Stimulated activated CD8-positive, alpha-beta memory T cell treated with anti-CD3 and anti-CD28 coated beads, Interleukin-4, amount 100 ng/mL, for 48 hours (primary cell): Measurements from ENCODE around the gene OR51D1.

Experiments
- DNase-seq: peaks from one replicate; pipeline ENCODE4 v3.0.0-alpha.2; 2020

OR51D1 gene, protein sequence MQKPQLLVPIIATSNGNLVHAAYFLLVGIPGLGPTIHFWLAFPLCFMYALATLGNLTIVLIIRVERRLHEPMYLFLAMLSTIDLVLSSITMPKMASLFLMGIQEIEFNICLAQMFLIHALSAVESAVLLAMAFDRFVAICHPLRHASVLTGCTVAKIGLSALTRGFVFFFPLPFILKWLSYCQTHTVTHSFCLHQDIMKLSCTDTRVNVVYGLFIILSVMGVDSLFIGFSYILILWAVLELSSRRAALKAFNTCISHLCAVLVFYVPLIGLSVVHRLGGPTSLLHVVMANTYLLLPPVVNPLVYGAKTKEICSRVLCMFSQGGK

GRCh38 chr11:4636962-4637661, at the start of gene OR51D1:
TSS of gene OR51D1 (plus strand) at chr11:4637477. CDS start at chr11:4639791, 2,314 bp downstream.
- DNase-seq: peak; percentile 81

GRCh38 chr11:4589017-4589416, 48.3 kb upstream of the OR51D1 start:
- DNase-seq: no peak

DNA sequence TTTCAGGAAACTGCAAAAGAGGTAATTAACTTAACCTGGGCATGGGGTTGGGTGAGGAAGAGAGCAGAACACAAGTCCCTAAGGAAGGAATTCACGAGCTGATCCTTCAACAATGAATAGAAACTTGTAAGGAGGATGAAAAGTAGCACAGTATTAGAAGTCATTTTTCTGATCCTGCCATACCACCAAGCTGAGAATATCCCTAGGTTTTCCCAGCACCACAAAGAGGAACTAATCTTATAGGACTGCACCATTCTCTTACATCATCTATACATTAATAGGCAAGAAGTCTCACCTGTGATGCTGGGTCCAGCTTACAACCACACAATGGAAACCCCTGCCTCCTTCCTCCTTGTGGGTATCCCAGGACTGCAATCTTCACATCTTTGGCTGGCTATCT, 43.5 kb upstream of the OR51D1 start, which contains the start of gene OR52I1:
Gene OR52I1 (plus strand): TSS at position 301 of the 400 bp plus-strand sequence. CDS start 0 bp downstream, at position 301.
- DNase-seq: no peak

GRCh38 chr11:4605057-4605456, 32.2 kb upstream of the OR51D1 start:
- DNase-seq: no peak

DNA sequence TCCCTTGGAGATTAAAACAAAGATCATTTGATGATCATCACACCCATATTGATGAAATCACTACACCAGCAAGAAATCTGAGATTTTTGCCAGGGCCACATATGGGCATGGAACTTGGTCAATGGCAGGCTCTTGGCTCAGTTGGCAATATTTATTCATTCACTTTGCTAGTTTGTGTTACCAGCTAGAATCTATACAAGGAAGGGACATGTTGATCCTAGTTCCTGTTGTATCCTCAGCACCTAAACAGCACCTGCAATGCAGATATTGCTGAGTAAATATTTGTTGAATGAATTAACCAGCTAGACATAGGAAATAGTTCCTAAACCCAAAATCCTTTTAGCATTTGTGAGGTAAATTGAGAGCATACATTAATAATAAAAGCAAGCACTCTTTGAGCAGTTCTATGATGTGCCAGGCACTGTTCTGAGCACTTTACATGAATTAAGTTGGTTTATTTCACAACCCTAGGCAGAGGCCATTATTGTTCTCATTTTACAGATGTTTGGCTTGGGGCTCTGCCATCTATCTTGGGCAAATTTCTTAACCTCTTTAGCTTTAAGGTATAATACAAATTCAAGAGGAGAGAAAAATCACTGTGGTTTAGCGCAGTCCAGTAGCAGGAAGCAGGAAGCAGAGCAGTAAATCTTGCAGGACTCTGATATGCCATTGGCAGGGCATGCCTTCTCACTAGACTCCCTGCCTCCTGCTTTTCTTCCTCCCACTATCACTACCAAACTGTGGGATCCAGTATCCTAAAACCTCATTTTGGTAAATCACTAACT, 30.9 kb upstream of the OR51D1 start:
- DNase-seq: no peak

DNA sequence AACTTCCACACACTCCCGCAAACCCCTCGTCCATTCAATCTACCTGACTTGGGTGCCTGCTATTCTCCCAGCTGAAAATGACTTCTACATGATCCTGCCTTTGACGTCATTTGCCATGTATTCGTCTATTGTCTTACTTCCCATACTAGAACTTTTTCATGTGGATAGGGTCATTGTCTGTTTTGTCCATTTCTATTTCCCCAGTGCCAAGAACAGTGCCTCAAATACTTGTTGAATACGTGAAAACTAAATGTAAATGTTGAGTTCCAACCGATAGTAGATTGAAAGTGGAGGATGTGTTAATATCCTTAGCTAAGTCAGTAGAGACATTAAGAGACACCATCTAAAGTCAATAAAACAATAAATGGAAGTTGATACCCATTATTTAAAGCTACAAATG, 30.2 kb upstream of the OR51D1 start:
- DNase-seq: no peak

DNA sequence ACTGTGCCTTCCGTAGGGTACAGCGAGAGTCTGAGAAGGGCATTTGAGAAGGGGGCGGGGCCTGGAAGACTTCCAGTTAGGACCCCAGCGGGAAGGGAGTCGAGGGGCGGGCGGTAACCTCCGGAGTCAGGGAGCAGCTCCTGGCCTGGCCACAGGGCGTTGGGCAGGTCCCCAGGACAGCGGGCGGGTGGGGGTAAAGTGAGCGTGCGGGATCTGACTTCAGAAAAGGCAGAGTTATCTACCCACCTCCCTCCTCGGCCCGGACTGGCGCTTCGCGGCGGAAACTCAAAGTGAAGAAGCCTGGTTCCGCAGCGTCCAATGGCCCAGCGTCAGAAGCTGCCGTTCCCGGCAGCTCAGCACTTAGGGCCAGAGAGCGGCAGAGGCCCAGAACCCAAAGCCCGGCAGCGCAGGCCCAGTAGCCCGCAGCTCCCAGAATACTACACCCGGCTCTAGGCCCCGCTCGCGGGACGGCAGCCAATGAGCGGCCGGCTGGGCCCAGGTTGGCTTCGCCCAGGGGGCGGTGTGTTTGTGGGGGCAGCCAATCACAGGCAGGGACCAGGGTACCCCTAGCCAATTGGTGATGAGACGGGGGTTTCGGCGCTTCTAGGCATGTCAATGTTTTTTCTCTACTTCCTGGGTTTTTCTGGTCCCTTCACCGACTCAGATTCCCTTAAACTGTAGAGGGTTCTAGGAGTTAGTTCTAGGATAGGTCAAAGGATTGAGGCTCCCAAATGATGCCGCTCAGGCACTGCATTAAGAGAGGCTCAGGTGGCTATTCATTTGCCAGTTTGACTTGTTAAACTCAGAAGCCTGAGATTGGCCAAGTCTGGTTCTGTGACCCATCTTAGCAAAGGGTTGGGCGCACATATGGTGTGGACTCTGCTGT, 29.3 kb upstream of the OR51D1 start, which contains the start of gene TRIM68:
Gene TRIM68 (minus strand): TSS at position 451 of the 886 bp plus-strand sequence. CDS start 2,727 bp downstream, outside the sequence.
- DNase-seq: peak; percentile 94

GRCh38 chr11:4610258-4610935, 26.9 kb upstream of the OR51D1 start:
- DNase-seq: no peak

GRCh38 chr11:4611986-4612385, 25.3 kb upstream of the OR51D1 start:
- no peak for DNase-seq

GRCh38 chr11:4615856-4616444, 21.3 kb upstream of the OR51D1 start:
- no peak for DNase-seq

DNA sequence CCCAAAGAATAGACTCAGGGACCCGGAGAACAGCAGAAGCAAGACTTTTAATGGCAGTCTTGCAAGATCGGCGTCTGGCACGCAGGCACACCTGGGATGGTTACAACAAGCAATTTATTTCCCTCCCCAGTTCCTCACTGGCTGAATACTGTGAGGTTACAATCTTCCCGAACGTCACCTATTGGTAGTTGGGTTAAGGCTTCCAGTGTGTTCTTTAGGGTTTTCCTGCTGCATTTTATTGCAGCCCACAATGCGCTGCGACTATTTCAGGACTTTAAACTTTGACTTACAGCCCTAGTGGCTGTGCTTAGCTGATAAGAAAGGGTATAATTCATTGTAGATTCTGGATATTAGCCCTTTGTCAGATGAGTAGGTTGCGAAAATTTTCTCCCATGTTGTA, 17.8 kb upstream of the OR51D1 start:
- DNase-seq: no peak

DNA sequence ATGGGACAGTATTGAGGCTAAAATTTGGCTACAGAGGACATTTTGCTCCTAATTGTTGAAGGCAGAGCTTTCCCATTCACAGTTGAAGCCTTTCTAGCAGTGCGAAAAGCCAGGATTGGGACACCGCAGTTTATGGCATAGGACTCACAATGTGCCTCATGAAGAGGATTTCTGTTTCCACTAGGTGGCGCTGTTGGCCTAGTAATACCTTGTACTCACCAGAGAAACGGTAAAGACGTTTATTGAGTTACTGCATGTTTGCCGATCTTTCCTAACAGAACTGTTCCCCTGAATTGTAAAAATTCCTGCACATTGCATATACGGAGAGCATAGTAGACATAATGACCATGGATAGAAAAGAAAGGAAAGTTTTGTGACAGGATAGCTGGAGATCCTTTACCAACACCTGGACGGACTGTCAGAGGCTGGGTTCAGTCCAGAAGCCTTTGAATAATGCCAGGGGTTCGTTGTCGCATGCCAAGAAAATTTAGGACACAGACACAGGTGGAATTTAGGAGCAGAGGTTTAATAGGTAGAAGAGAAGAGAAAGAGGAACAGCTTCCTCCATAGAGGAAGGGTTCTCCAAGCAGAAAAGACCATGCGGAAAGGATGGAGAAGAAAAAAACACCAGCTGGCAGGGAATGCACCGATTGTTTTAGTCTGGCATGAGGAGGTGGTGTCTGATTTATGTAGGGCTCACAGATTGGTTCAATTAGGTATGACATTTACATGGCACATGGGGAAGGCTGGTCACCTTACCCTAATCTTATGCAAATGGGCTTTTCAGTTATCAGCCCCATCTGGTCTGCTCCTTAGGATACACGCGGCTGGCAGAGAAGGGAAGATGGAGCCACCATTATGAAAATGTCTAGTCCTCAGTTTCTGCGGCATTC, 10.8 kb upstream of the OR51D1 start:
- peak; percentile 77 for DNase-seq

DNA sequence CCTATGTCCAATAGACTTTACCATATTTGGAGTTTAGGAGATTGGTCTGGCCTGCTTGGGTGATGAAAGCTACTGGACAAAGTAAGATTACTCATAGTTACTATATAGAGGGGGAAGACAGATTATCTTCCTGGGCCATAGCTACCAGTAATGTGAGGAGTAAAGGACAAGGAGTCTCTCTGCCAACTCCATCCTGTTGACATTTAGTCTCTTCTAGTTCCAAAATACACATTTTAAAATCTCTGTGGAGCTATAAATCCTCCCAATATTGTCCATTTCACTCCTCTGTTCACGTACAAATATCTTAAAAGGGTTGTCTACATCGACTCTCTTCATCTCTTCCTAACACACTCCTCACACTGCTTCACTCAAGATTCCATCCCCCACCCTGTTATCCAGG, 1.1 kb upstream of the OR51D1 start:
- DNase-seq: no peak

DNA sequence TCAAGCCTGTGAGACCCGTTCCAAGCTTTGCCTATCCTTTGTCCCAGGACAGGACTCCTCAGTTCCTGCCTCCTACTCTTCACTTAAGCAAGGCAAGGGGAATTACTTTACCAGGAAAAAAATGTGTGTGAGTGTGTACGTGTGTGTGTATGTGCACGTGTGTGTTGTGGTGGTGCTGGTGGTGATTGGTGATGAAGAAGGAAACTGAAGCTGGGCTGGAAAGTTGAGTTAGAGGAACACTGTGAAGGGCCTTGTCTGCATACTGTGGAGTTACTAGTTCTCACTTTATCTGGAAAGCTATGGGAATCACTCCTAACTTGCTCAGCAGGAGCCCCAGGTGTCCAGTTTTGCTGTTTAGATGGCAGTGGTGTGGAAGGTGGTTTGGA, 378 bp downstream of the OR51D1 start:
- no peak for DNase-seq

DNA sequence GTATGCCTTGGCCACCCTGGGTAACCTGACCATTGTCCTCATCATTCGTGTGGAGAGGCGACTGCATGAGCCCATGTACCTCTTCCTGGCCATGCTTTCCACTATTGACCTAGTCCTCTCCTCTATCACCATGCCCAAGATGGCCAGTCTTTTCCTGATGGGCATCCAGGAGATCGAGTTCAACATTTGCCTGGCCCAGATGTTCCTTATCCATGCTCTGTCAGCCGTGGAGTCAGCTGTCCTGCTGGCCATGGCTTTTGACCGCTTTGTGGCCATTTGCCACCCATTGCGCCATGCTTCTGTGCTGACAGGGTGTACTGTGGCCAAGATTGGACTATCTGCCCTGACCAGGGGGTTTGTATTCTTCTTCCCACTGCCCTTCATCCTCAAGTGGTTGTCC, 2.7 kb downstream of the OR51D1 start:
- no peak for DNase-seq

- DNase-seq: no peak
These were observed 4.2 kb downstream of the OR51D1 start for GRCh38 chr11:4641501-4641900.

- no peak for DNase-seq
These were observed 4.8 kb downstream of the OR51D1 start for GRCh38 chr11:4642043-4642442.

DNA sequence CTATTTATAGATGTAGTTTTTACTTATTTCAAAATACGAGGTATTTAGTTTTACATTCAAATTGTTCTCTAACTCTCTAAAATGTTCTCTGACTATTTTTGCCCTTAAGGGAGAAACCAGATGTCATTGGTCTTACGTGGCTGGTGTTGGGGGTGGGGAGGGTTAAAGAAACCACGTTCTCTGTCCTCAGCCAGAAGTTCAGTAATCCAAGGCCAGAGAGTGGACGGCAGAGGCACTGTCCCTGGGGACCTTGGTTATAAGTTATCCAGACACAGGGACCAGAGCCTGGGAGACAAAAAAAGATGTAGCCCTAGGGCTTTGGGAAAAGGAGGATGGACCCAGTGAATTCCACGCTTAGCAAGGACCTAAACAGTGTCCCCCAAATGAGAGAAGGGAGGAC, 5.8 kb downstream of the OR51D1 start:
- DNase-seq: no peak

GRCh38 chr11:4643682-4644081, 6.4 kb downstream of the OR51D1 start, which contains the start of gene OR51E1:
TSS of gene OR51E1 (plus strand) at chr11:4643982. CDS start at chr11:4652527, 8,545 bp downstream.
- no peak for DNase-seq

- no peak for DNase-seq
These were observed 7.0 kb downstream of the OR51D1 start for GRCh38 chr11:4644233-4644632.
